Upper lobe of right lung (tissue), 1 donor: ENCODE measurements around the gene NME4. TPM values are rescaled to one million over a fixed set of nuclear protein-coding genes. Genes with fewer than 3 reads are reported as not detected.

Source experiments
- total RNA-seq: library from RNA; stranded (reverse); fragmentation: NEBNext Ultra II Directional; extraction: Animal tissue kit (Norgen Biotek cat#: 25700); gene quantifications from one replicate; pipeline ENCODE4 v1.2.1, GENCODE V29; 2021
- donor health status: DM: no; HTN: yes; CAD: no; lungs with severe emphysema.

The NME4 gene
- total RNA-seq, 1 donor from 2014 or later = 45.6 TPM

Other genes starting within 250 kb of the NME4 start
- gene HBZ, start 244.6 kb upstream of the NME4 start, total RNA-seq = not detected
- gene HBM, start 231.2 kb upstream of the NME4 start, total RNA-seq = not detected
- 248 TPM for gene HBA2, start 224.3 kb upstream of the NME4 start, total RNA-seq
- 241 TPM for gene HBA1, start 220.5 kb upstream of the NME4 start, total RNA-seq
- not detected for gene HBQ1, start 216.7 kb upstream of the NME4 start, total RNA-seq
- gene LUC7L, start 167.8 kb upstream of the NME4 start, total RNA-seq = 78.8 TPM
- 56.0 TPM for gene FAM234A, start 162.4 kb upstream of the NME4 start, total RNA-seq
- 7.8 TPM for gene RGS11, start 121.3 kb upstream of the NME4 start, total RNA-seq
- 1.3 TPM for gene ARHGDIG, start 116.6 kb upstream of the NME4 start, total RNA-seq
- 0.96 TPM for gene PDIA2, start 114.0 kb upstream of the NME4 start, total RNA-seq
- 28.9 TPM for gene AXIN1, start 44.5 kb upstream of the NME4 start, total RNA-seq
- gene MRPL28, start 26.7 kb upstream of the NME4 start, total RNA-seq = 39.0 TPM
- 65.2 TPM for gene PGAP6, start 15.2 kb upstream of the NME4 start, total RNA-seq
- 14.2 TPM for gene DECR2, start 4.7 kb downstream of the NME4 start, total RNA-seq
- 44.1 TPM for gene RAB11FIP3, start 28.4 kb downstream of the NME4 start, total RNA-seq
- gene CAPN15, start 130.5 kb downstream of the NME4 start, total RNA-seq = 45.2 TPM
- not detected for gene PRR35, start 163.2 kb downstream of the NME4 start, total RNA-seq
- 0.98 TPM for gene NHLRC4, start 169.8 kb downstream of the NME4 start, total RNA-seq
- gene PIGQ, start 172.8 kb downstream of the NME4 start, total RNA-seq = 59.4 TPM
- gene RAB40C, start 192.9 kb downstream of the NME4 start, total RNA-seq = 47.6 TPM
- 1.5 TPM for gene WFIKKN1, start 233.8 kb downstream of the NME4 start, total RNA-seq
- gene METTL26, start 239.1 kb downstream of the NME4 start, total RNA-seq = 53.5 TPM
- 57.9 TPM for gene MCRIP2, start 244.6 kb downstream of the NME4 start, total RNA-seq